Esophagus muscularis mucosa (tissue), 3 donors: ENCODE measurements around the gene RPUSD1.

Experiments
- EP300 ChIP-seq: sonication (generic); formaldehyde crosslinking; IDR thresholded peaks from one replicate; pipeline ENCODE4 v1.6.1; 2017; ENCODE audit warnings: antibody characterized with exemption
- TF ChIP-seq, protein P1 (sequence below), 3 experiments: fragments of 200-600 bp in 2 of 3; fragments of 450-650 bp in 1 of 3; sonication (generic) in 2 of 3; IDR thresholded peaks; one replicate each; pipeline ENCODE4 v1.5.1; 2017 to 2019; ENCODE audit warnings: antibody characterized with exemption in 3 of 3, mild to moderate bottlenecking in 2 of 3, moderate library complexity in 1 of 3

DNA sequence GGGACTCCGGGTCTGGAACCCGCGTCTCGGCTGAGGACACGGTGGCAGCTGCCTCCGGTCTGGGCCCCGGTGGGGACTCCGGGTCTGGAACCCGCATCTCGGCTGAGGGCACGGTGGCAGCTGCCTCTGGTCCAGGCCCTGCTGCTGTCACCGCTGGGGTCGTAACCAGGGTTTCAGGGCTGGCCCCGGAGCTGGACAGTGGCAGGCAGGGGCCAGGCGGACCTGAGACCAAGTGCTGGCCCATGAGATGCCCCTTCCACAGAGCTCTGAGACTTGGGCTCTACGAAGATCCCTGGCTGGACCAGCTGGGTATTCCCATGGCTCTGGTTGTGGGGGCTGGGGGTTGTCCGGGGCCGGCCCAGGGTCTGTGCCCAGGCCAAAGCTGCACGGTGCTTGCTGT is 3.8 kb downstream of the RPUSD1 start:
- TF ChIP-seq EP300: no peak
- TF ChIP-seq, protein P1, sequence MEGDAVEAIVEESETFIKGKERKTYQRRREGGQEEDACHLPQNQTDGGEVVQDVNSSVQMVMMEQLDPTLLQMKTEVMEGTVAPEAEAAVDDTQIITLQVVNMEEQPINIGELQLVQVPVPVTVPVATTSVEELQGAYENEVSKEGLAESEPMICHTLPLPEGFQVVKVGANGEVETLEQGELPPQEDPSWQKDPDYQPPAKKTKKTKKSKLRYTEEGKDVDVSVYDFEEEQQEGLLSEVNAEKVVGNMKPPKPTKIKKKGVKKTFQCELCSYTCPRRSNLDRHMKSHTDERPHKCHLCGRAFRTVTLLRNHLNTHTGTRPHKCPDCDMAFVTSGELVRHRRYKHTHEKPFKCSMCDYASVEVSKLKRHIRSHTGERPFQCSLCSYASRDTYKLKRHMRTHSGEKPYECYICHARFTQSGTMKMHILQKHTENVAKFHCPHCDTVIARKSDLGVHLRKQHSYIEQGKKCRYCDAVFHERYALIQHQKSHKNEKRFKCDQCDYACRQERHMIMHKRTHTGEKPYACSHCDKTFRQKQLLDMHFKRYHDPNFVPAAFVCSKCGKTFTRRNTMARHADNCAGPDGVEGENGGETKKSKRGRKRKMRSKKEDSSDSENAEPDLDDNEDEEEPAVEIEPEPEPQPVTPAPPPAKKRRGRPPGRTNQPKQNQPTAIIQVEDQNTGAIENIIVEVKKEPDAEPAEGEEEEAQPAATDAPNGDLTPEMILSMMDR (IDR thresholded peaks at IDR 0.05): no peak
